KMS-11 (cell line): ENCODE measurements around the gene OR52E2.

ENCODE experiments used
- H2AFZ ChIP-seq: fragments of 200-600 bp; sonication (generic); 2 replicates; pipeline ENCODE4 v1.6.1; 2016; ENCODE audit warnings: antibody characterized with exemption, mixed run types, low read depth
- H3K27ac ChIP-seq: fragments of 200-600 bp; sonication (generic); 2 replicates; pipeline ENCODE4 v1.6.1; 2016; ENCODE audit warnings: mild to moderate bottlenecking, mixed run types
- H3K27me3 ChIP-seq: fragments of 200-600 bp; sonication (generic); 2 replicates; pipeline ENCODE4 v1.6.1; 2017; ENCODE audit warnings: mild to moderate bottlenecking, low read depth, mixed run types, moderate library complexity; ENCODE audit not compliant: insufficient read depth
- H3K36me3 ChIP-seq: fragments of 200-600 bp; sonication (generic); 2 replicates; pipeline ENCODE4 v1.6.1; 2017; ENCODE audit warnings: mild to moderate bottlenecking, mixed run types; ENCODE audit not compliant: insufficient read depth
- H3K4me1 ChIP-seq: fragments of 200-600 bp; sonication (generic); 2 replicates; pipeline ENCODE4 v1.6.1; 2016; ENCODE audit warnings: mild to moderate bottlenecking, low read depth, mixed run types; ENCODE audit not compliant: poor library complexity, severe bottlenecking
- H3K4me2 ChIP-seq: fragments of 200-600 bp; sonication (generic); 2 replicates; pipeline ENCODE4 v1.7.0; 2016; ENCODE audit warnings: mild to moderate bottlenecking, mixed run types
- H3K4me3 ChIP-seq: fragments of 200-600 bp; sonication (generic); IDR thresholded peaks from 2 replicates; pipeline ENCODE4 v1.6.1; 2017; ENCODE audit warnings: low read depth, low read length, mixed read lengths; ENCODE audit not compliant: insufficient read depth
- H3K79me2 ChIP-seq: fragments of 200-600 bp; sonication (generic); 2 replicates; pipeline ENCODE4 v1.6.1; 2016; ENCODE audit warnings: low read depth, mixed run types; ENCODE audit not compliant: insufficient read depth
- H3K9ac ChIP-seq: fragments of 200-600 bp; sonication (generic); 2 replicates; pipeline ENCODE4 v1.6.1; 2016; ENCODE audit warnings: mild to moderate bottlenecking, mixed run types
- H4K20me1 ChIP-seq: fragments of 200-600 bp; sonication (generic); 2 replicates; pipeline ENCODE4 v1.6.1; 2016; ENCODE audit warnings: mild to moderate bottlenecking, mixed run types; ENCODE audit not compliant: insufficient read depth
- CTCF ChIP-seq: fragments of 200-600 bp; sonication (generic); conservative IDR thresholded peaks from 2 replicates; pipeline ENCODE4 v1.6.1; 2017; ENCODE audit warnings: low read depth, mild to moderate bottlenecking, antibody characterized with exemption, low read length, moderate library complexity, mixed read lengths

The OR52E2 gene

GRCh38 chr11:5059391-5059790 lies at the start of gene OR52E2:
Gene OR52E2, minus strand, starts transcription at chr11:5059627. Its CDS starts 0 bp downstream, at chr11:5059627.
- H3K27ac ChIP-seq, result no peak within 1 kb of the TSS
- H3K9ac ChIP-seq, result no peak within 1 kb of the TSS
- no peak within 1 kb of the TSS for H2AFZ ChIP-seq
- H4K20me1 ChIP-seq, result no peaks in the 10 kb centered on the region
- TF ChIP-seq CTCF, result no peak
- no peaks in the 10 kb centered on the region for H3K36me3 ChIP-seq
- no peak within 1 kb of the TSS for H3K4me2 ChIP-seq
- no peaks in the 10 kb centered on the region for H3K79me2 ChIP-seq
- H3K4me1 ChIP-seq, result no peaks in the 10 kb centered on the region
- no peak within 1 kb of the TSS for H3K4me3 ChIP-seq
- no peaks in the 10 kb centered on the region for H3K27me3 ChIP-seq

- Histone ChIP-seq H3K79me2 (no peaks in the 10 kb centered on the region), H3K4me3 (no peak overlapping the region), H3K4me1 (no peaks in the 10 kb centered on the region), H3K9ac (no peak overlapping the region), H4K20me1 (no peaks in the 10 kb centered on the region), H3K4me2 (no peak overlapping the region), H3K36me3 (no peaks in the 10 kb centered on the region), H3K27me3 (no peaks in the 10 kb centered on the region), H2AFZ (no peak overlapping the region), H3K27ac (no peak overlapping the region)
- no peak for TF ChIP-seq CTCF
Observed at GRCh38 chr11:5107285-5107684, 47.9 kb upstream of the OR52E2 start.

GRCh38 chr11:5103066-5103465 lies 43.6 kb upstream of the OR52E2 start:
- Histone ChIP-seq H3K4me2 (no peak overlapping the region), H3K79me2 (no peaks in the 10 kb centered on the region), H3K27me3 (no peaks in the 10 kb centered on the region), H2AFZ (no peak overlapping the region), H4K20me1 (no peaks in the 10 kb centered on the region), H3K4me1 (no peaks in the 10 kb centered on the region), H3K4me3 (no peak overlapping the region), H3K9ac (no peak overlapping the region), H3K27ac (no peak overlapping the region), H3K36me3 (no peaks in the 10 kb centered on the region)
- TF ChIP-seq CTCF, result no peak

GRCh38 chr11:5102246-5102645 lies 42.8 kb upstream of the OR52E2 start:
- Histone ChIP-seq H3K4me3 (no peak overlapping the region), H3K36me3 (no peaks in the 10 kb centered on the region), H2AFZ (no peak overlapping the region), H3K9ac (no peak overlapping the region), H3K27me3 (no peaks in the 10 kb centered on the region), H3K79me2 (no peaks in the 10 kb centered on the region), H3K4me2 (no peak overlapping the region), H3K27ac (no peak overlapping the region), H3K4me1 (no peaks in the 10 kb centered on the region), H4K20me1 (no peaks in the 10 kb centered on the region)
- TF ChIP-seq CTCF, result no peak
